GM12878 (cell line): Measurements from ENCODE around the gene DLST. TPM values are rescaled to one million over a fixed set of nuclear protein-coding genes. Genes with fewer than 3 reads are reported as not detected.

Experiments
- BHLHE40 ChIP-seq, 2 experiments: fragments of 450-650 bp in 1 of 2; IDR thresholded peaks; 2 replicates each; pipeline ENCODE4 v1.6.1; 2011 to 2017; ENCODE audit warnings: low read depth in 2 of 2, borderline replicate concordance in 1 of 2, improper control_type of control experiment in 1 of 2, low read length in 1 of 2, mild to moderate bottlenecking in 1 of 2
- EGR1 ChIP-seq, 2 experiments: IDR thresholded peaks; 1 replicate in 1 of 2; 2 replicates in 1 of 2; pipeline ENCODE4 v1.6.1; 2011 to 2012; ENCODE audit warnings: low read depth in 2 of 2, low read length in 2 of 2, borderline replicate concordance in 1 of 2, mild to moderate bottlenecking in 1 of 2, moderate library complexity in 1 of 2
- FOXK2 ChIP-seq: fragments of 450-650 bp; IDR thresholded peaks from 2 replicates; pipeline ENCODE4 v1.6.1; 2017; ENCODE audit warnings: mild to moderate bottlenecking, moderate library complexity
- GABPA ChIP-seq: IDR thresholded peaks from 2 replicates; pipeline ENCODE4 v1.6.1; 2014; ENCODE audit warnings: antibody characterized with exemption, low read depth, mild to moderate bottlenecking, inconsistent platforms
- JUND ChIP-seq: IDR thresholded peaks from 2 replicates; pipeline ENCODE4 v1.6.1; 2012; ENCODE audit warnings: low read depth, mild to moderate bottlenecking, low read length, improper control_type of control experiment, moderate library complexity
- PAX8 ChIP-seq: fragments of 450-650 bp; IDR thresholded peaks from 2 replicates; pipeline ENCODE4 v1.6.1; 2017; ENCODE audit warnings: mild to moderate bottlenecking, moderate library complexity
- REST ChIP-seq: IDR thresholded peaks from 2 replicates; pipeline ENCODE4 v1.6.1; 2012; ENCODE audit warnings: mild to moderate bottlenecking, low read depth, low read length
- USF2 ChIP-seq: IDR thresholded peaks from 2 replicates; pipeline ENCODE4 v1.6.1; 2011; ENCODE audit warnings: low read depth, low read length, improper control_type of control experiment, borderline replicate concordance
- ZBED1 ChIP-seq: IDR thresholded peaks from 2 replicates; pipeline ENCODE4 v1.6.1; 2016; ENCODE audit warnings: borderline replicate concordance
- ZNF592 ChIP-seq: fragments of 450-650 bp; IDR thresholded peaks from 2 replicates; pipeline ENCODE4 v1.6.1; 2017; ENCODE audit warnings: mild to moderate bottlenecking, moderate library complexity
- polyA plus RNA-seq, 11 experiments: library from polyadenylated mRNA; depleted of rRNA in 4 of 11; unstranded in 6 of 11; stranded (reverse) in 5 of 11; fragments of >200 nt; fragmentation: Nextera tagmentation in 4 of 11; fragmentation: Illumina TruSeq in 1 of 11; extraction: Ambion mirVana in 4 of 11; extraction: Trizol in 1 of 11; gene quantifications; 1 replicate in 1 of 11; 2 replicates in 10 of 11; pipeline versions ENCODE4 v1.2.1 to v1.2.3, GENCODE V29; 2011 to 2016; ENCODE audit warnings: inconsistent platforms in 2 of 11, missing spikeins in 2 of 11, low read depth in 1 of 11
- total RNA-seq, 4 experiments: library from RNA; depleted of rRNA in 3 of 4; stranded (reverse); fragments of >200 nt in 3 of 4; fragmentation: Illumina TruSeq in 1 of 4; extraction: Trizol in 1 of 4; gene quantifications; 2 replicates each; pipeline versions ENCODE4 v1.2.1 to v1.2.3, GENCODE V29; 2013 to 2021

The DLST gene
- total and polyA plus RNA-seq, 10 of the 15 experiments (the other 5 are each of a cell fraction or from before 2014, with no cell fraction given): 2.9 to 141 (median 67.7) TPM

GRCh38 chr14:74947353-74948227 lies 65.9 kb downstream of the DLST start (continued):
- no peak for TF ChIP-seq ZNF592
- no peak for TF ChIP-seq USF2
- TF ChIP-seq EGR1 (IDR thresholded peaks at IDR 0.05; ENCODE audit: borderline replicate concordance in 1 of 2, low read depth in 2 of 2, low read length in 2 of 2): no peak
- no peak for TF ChIP-seq ZBED1
- TF ChIP-seq REST: no peak
- no peak for TF ChIP-seq BHLHE40 (IDR thresholded peaks at IDR 0.05; ENCODE audit: borderline replicate concordance in 1 of 2, low read depth in 2 of 2, low read length in 1 of 2)
- no peak for TF ChIP-seq JUND
- TF ChIP-seq FOXK2: no peak
- TF ChIP-seq GABPA: no peak
- TF ChIP-seq PAX8: no peak
